Gastroesophageal sphincter (tissue), 4 donors: ENCODE data around the gene POU2F1. TPM values are rescaled to one million over a fixed set of nuclear protein-coding genes. Genes with fewer than 3 reads are reported as not detected.

ENCODE experiments used
- ATAC-seq: fragments of 150-250 bp; one replicate; pipeline ENCODE4 v1.9.1; 2016; ENCODE audit warnings: mild to moderate bottlenecking, moderate library complexity
- H3K27ac ChIP-seq, 4 donors: fragments of 200-600 bp; sonication (generic) in 3 of 4; 1 replicate in 3 of 4; 2 replicates in 1 of 4; pipeline ENCODE4 v1.5.1; 2016 to 2019
- H3K27me3 ChIP-seq: fragments of 200-600 bp; sonication (generic); one replicate; pipeline ENCODE4 v1.5.1; 2019
- H3K36me3 ChIP-seq, 2 donors: fragments of 200-600 bp; sonication (generic); one replicate each; pipeline ENCODE4 v1.5.1; 2019; ENCODE audit warnings: control low read depth in 1 of 2
- H3K4me1 ChIP-seq, 3 donors: fragments of 200-600 bp; sonication (generic); 1 replicate in 2 of 3; 2 replicates in 1 of 3; pipeline ENCODE4 v1.5.1; 2016 to 2019; ENCODE audit warnings: control low read depth in 2 of 3
- H3K4me3 ChIP-seq, 2 donors: fragments of 200-600 bp; sonication (generic); one replicate each; pipeline ENCODE4 v1.5.1; 2019; ENCODE audit warnings: mild to moderate bottlenecking in 1 of 2, moderate library complexity in 1 of 2
- H3K9me3 ChIP-seq, 3 donors: fragments of 200-600 bp; sonication (generic); one replicate each; pipeline ENCODE4 v1.5.1; 2017 to 2019; ENCODE audit warnings: control low read depth in 2 of 3
- CTCF ChIP-seq, 4 experiments: fragments of 200-600 bp in 2 of 4; fragments of 450-650 bp in 2 of 4; sonication (generic) in 1 of 4; IDR thresholded peaks; one replicate each; pipeline ENCODE4 v1.5.1; 2017 to 2019; ENCODE audit warnings: antibody characterized with exemption in 4 of 4, mild to moderate bottlenecking in 2 of 4, moderate library complexity in 2 of 4
- EP300 ChIP-seq: sonication (generic); formaldehyde crosslinking; IDR thresholded peaks from one replicate; pipeline ENCODE4 v1.6.1; 2017; ENCODE audit warnings: antibody characterized with exemption, mild to moderate bottlenecking
- POLR2A ChIP-seq, 2 donors: fragments of 450-650 bp; IDR thresholded peaks; one replicate each; pipeline ENCODE4 v1.6.1; 2017; ENCODE audit warnings: antibody characterized with exemption in 2 of 2, mild to moderate bottlenecking in 2 of 2, moderate library complexity in 1 of 2
- POLR2AphosphoS5 ChIP-seq: sonication (generic); formaldehyde crosslinking; IDR thresholded peaks from one replicate; pipeline ENCODE4 v1.6.1; 2017; ENCODE audit warnings: antibody characterized with exemption
- WGBS, 2 donors: methylation state at CpG; one replicate each; pipeline ENCODE4 v1.1.5; 2018; ENCODE audit warnings: low coverage in 1 of 2; 5-methylcytosine and 5-hydroxymethylcytosine counted together
- total RNA-seq, 4 donors: library from RNA; depleted of rRNA; stranded (reverse); fragments of >200 nt; gene quantifications; one replicate each; pipeline ENCODE4 v1.1.0, GENCODE V29; 2016

The POU2F1 gene
- total RNA-seq, 4 donors from 2014 or later = 8.0 to 15.7 (median 10.2) TPM

GRCh38 chr1:167186771-167187170 lies 33.9 kb upstream of the POU2F1 start:
- Histone ChIP-seq H3K4me3 (no peak overlapping the region), H3K36me3 (no peaks in the 10 kb centered on the region), H3K4me1 (no peaks in the 10 kb centered on the region), H3K27ac (no peak overlapping the region), H3K9me3 (no peaks in the 10 kb centered on the region), H3K27me3 (no peaks in the 10 kb centered on the region)
- no peak for ATAC-seq
- WGBS, 2 donors = 78 to 94% methylated on average over 2 of the region's 2 CpGs
- no peak for TF ChIP-seq POLR2AphosphoS5
- TF ChIP-seq CTCF (IDR thresholded peaks at IDR 0.05) = no peak
- no peak for TF ChIP-seq POLR2A (IDR thresholded peaks at IDR 0.05)
- no peak for TF ChIP-seq EP300

GRCh38 chr1:167190747-167191237 lies 29.9 kb upstream of the POU2F1 start:
- Histone ChIP-seq H3K27ac (no peak overlapping the region), H3K36me3 (no peaks in the 10 kb centered on the region), H3K9me3 (no peaks in the 10 kb centered on the region), H3K4me3 (no peak overlapping the region), H3K4me1 (no peaks in the 10 kb centered on the region), H3K27me3 (no peaks in the 10 kb centered on the region)
- WGBS, 2 donors = 80 to 83% methylated on average over 2 to 7 of the region's 9 CpGs
- TF ChIP-seq EP300 = no peak
- no peak for TF ChIP-seq POLR2AphosphoS5
- TF ChIP-seq POLR2A (IDR thresholded peaks at IDR 0.05) = no peak
- TF ChIP-seq CTCF (IDR thresholded peaks at IDR 0.05) = no peak
- no peak for ATAC-seq

- WGBS, 2 donors = no CpG with 5 or more reads among the region's 1 CpG
- H3K27ac ChIP-seq = no peak overlapping the region
- no peaks in the 10 kb centered on the region for H3K27me3 ChIP-seq
- H3K9me3 ChIP-seq = no peaks in the 10 kb centered on the region
- no peak overlapping the region for H3K4me3 ChIP-seq
- TF ChIP-seq POLR2AphosphoS5 = no peak
- no peak for TF ChIP-seq CTCF (IDR thresholded peaks at IDR 0.05)
- TF ChIP-seq POLR2A (IDR thresholded peaks at IDR 0.05) = no peak
- no peak for TF ChIP-seq EP300
- ATAC-seq = no peak
- H3K4me1 ChIP-seq = no peaks in the 10 kb centered on the region
- no peaks in the 10 kb centered on the region for H3K36me3 ChIP-seq
These were observed 28.7 kb upstream of the POU2F1 start for GRCh38 chr1:167191958-167192357.

GRCh38 chr1:167194182-167194581 lies 26.5 kb upstream of the POU2F1 start:
- WGBS, 2 donors = 68% methylated on average over 2 to 3 of the region's 3 CpGs
- H3K9me3 ChIP-seq = no peaks in the 10 kb centered on the region
- no peaks in the 10 kb centered on the region for H3K36me3 ChIP-seq
- TF ChIP-seq POLR2A (IDR thresholded peaks at IDR 0.05) (no peak), EP300 (no peak), CTCF (IDR thresholded peaks at IDR 0.05) (no peak), POLR2AphosphoS5 (no peak)
- H3K4me3 ChIP-seq = no peak overlapping the region
- no peaks in the 10 kb centered on the region for H3K4me1 ChIP-seq
- no peak overlapping the region for H3K27ac ChIP-seq
- H3K27me3 ChIP-seq = no peaks in the 10 kb centered on the region
- no peak for ATAC-seq

GRCh38 chr1:167196166-167196565 lies 24.5 kb upstream of the POU2F1 start:
- no peaks in the 10 kb centered on the region for H3K36me3 ChIP-seq
- H3K27me3 ChIP-seq = no peaks in the 10 kb centered on the region
- no peak for ATAC-seq
- no peak overlapping the region for H3K27ac ChIP-seq
- TF ChIP-seq EP300 (no peak), POLR2AphosphoS5 (no peak), CTCF (IDR thresholded peaks at IDR 0.05) (no peak), POLR2A (IDR thresholded peaks at IDR 0.05) (no peak)
- H3K9me3 ChIP-seq = no peaks in the 10 kb centered on the region
- no peaks in the 10 kb centered on the region for H3K4me1 ChIP-seq
- no peak overlapping the region for H3K4me3 ChIP-seq
